Mesodermal cell (in vitro differentiated cells): ENCODE measurements around the gene FRMD1. TPM values are rescaled to one million over a fixed set of nuclear protein-coding genes. Genes with fewer than 3 reads are reported as not detected.

Source experiments
- H3K27ac ChIP-seq: 2 replicates; pipeline ENCODE4 v1.7.0; 2013; ENCODE audit warnings: mild to moderate bottlenecking, low read depth, low read length, moderate library complexity; ENCODE audit not compliant: severe bottlenecking
- H3K36me3 ChIP-seq: 2 replicates; pipeline ENCODE4 v1.7.1; 2013; ENCODE audit warnings: mild to moderate bottlenecking, low read length, moderate library complexity; ENCODE audit not compliant: control insufficient read depth, insufficient read depth
- H3K4me1 ChIP-seq: one replicate; pipeline ENCODE4 v1.7.1; 2013; ENCODE audit warnings: mild to moderate bottlenecking, low read length; ENCODE audit not compliant: insufficient read depth, control insufficient read depth, poor library complexity, severe bottlenecking
- H3K4me3 ChIP-seq: 2 replicates; pipeline ENCODE4 v1.7.0; 2013; ENCODE audit warnings: low read length, control low read depth, mild to moderate bottlenecking; ENCODE audit not compliant: insufficient read depth, poor library complexity, severe bottlenecking; ENCODE audit errors: extremely low read depth
- H3K9me3 ChIP-seq: 2 replicates; pipeline ENCODE4 v1.7.1; 2013; ENCODE audit warnings: mild to moderate bottlenecking, low read length, moderate library complexity; ENCODE audit not compliant: control insufficient read depth
- WGBS, 2 experiments: methylation state at CpG; one replicate each; pipeline ENCODE4 v1.1.5; 2013; ENCODE audit warnings: missing lambda C conversion rate in 2 of 2; ENCODE audit not compliant: insufficient coverage in 2 of 2; 5-methylcytosine and 5-hydroxymethylcytosine counted together
- polyA plus RNA-seq, 2 experiments: library from polyadenylated mRNA; stranded (reverse); fragments of 50-300 nt; gene quantifications; one replicate each; pipeline ENCODE4 v1.2.3, GENCODE V29; 2013

Gene FRMD1
- polyA plus RNA-seq (2013, experiment 1 of 2), result 0.22 TPM
- polyA plus RNA-seq (2013, experiment 2 of 2), result 0.20 TPM

DNA sequence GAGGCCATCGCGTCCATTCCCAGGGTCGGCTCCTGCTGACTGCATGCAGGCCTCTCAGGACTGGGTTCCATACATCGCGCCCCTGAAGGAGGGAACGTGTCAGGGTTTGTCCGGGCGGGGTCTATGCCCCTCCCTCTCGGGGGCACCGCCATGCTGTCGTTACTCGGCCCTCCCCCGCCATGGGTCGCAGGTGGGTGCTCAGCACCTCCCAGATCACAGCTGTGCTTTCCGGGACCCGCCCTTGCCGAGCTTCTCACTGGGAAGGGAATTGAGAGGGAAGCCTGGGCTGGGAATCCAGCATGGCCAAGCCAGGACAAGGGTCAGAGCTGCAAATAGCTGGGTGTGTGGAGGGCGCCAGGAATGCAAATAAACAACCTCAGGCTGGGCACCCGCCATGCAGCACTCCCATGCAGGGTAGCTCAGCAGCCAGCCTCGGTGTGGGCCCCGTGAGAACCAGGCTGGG is at the start of gene FRMD1:
FRMD1 (minus strand) TSS at position 270 of the 463 bp plus-strand sequence; CDS start at position 152, 118 bp downstream.
- WGBS, 2 experiments, result 92 to 94% methylated on average over 16 to 20 of the region's 21 CpGs
- Histone ChIP-seq H3K36me3 (no peaks in the 10 kb centered on the region), H3K9me3 (no peaks in the 10 kb centered on the region), H3K4me1 (no peaks in the 10 kb centered on the region), H3K4me3 (no peak within 1 kb of the TSS), H3K27ac (no peak within 1 kb of the TSS)

DNA sequence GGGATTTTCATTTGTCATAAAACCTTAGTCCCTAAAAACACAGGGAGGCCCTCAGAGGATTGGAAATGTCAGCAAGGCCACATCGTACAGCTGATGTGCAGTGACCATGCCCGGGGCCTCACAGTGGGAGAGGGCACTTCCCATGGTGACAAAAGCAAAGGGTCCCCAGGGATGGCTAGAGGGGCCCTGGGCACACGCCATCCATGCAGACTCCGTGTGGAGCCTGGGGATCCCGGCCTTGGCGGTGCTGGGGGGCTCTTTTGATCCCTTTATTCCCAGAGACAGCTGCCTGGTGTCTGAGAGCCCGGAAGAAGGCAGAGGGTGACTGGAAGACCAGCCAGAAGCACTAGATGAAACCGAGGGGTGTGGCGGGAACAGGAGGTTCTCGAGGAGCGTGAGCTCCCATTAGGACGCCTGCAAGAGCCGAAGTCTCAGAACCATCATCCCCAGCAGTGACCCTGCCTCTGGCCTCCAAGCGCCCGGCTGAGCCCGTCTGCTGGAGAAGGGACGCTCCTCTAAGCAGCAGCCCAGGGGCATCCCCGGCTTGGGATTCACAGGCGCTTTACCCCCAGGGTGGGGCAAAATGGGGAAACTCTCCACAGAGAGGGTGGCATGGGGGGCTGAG is 49.1 kb upstream of the FRMD1 start:
- peaks cover 12% of the 10 kb centered on the region for H3K4me1 ChIP-seq
- no peaks in the 10 kb centered on the region for H3K36me3 ChIP-seq
- no peak overlapping the region for H3K27ac ChIP-seq
- no peak overlapping the region for H3K4me3 ChIP-seq
- 80 to 93% methylated on average over 13 to 19 of the region's 19 CpGs for WGBS, 2 experiments
- no peaks in the 10 kb centered on the region for H3K9me3 ChIP-seq

DNA sequence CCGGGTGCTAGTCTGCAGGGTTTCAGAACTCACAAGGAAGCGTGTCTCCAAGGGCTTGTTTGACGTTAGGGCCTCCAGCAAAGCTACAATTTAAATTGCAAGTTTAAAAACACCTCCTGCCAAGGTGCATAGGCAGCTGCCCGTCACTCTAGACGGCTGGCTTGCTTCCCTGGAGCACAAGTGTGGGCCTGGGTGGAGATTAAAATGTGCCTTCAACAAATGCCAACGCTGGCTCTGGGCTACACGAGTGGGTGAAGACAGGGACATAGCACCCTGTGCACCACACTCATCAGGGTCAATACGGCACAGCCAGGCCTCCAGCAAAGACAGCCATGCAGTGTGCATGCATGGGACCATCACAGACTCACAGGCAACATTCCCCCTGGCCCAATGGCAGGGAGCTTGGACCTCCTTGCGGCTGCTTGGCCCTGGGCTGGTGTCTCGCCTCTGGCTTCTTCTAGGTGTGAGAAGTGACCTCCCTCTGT is 48.4 kb upstream of the FRMD1 start:
- 87 to 89% methylated on average over 7 to 9 of the region's 10 CpGs for WGBS, 2 experiments
- Histone ChIP-seq H3K4me3 (no peak overlapping the region), H3K27ac (no peak overlapping the region), H3K4me1 (peaks cover 10% of the 10 kb centered on the region), H3K9me3 (no peaks in the 10 kb centered on the region), H3K36me3 (no peaks in the 10 kb centered on the region)

DNA sequence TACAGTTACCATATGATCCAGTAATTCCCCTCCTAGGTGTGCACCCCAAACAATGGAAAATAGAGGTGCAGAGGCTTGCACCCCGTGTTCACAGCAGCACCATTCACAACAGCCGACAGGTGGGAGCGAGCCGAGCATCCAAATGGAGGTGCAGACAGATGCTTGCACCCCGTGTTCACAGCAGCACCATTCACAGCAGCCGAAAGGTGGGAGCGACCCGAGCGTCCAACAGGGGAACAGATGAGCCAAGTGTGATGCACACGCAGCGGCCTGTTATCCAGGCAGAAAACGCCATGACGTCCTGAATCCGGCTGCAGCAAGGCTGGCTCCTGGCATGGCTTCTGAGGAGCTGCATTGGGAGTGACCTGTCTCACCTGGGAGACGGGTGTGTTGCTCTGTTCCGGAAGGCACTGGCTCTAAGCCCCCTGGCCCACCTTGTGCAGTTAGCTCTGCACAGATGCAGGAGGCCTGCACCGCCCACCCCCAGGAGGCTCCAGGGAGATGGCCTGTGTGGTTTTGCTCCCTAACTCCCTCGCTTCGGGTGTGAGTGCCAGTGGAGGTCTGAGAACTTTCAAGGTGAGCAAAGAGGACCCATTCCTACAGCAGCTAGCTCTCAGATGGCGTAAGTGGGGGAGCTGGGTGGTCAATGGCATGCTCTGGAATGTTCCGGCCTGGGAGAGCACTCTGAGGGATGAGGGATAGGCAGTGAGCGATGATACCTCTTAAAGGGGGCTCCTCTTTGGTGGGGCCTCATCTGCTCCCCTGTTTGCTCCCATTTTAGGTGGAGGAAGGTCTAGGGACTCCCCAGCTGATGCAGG is 47.8 kb upstream of the FRMD1 start:
- Histone ChIP-seq H3K9me3 (no peaks in the 10 kb centered on the region), H3K4me1 (peaks cover 3% of the 10 kb centered on the region), H3K36me3 (no peaks in the 10 kb centered on the region), H3K4me3 (no peak overlapping the region), H3K27ac (no peak overlapping the region)
- WGBS, 2 experiments, result 96 to 98% methylated on average over 21 to 22 of the region's 22 CpGs

DNA sequence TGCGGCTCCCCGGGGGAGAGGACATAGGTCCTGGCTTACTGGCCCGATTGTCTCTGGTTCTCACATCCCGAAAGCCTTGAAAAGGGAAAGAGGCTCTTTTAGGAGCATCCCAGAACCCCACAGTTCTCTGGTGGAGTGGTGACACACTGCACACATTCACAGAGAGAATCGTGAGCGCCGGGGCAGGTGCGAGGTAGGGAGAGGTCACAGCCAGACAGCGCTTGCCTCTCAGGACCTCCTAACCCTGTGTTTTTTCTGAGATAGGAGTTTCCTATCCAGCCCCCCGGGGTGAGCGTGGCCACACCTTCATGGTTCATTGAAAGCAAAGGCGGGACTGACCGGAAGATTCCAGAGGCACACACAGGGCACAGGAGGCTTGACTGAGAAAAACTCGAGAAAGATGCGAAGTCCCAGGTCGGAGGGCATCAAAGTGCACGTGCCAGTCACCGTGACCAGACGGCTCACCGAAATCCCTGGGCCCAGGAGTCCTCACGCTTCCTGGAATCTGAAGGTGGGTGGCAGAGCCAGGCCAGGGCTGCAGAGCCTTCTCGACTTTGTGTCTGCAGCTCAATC is 46.5 kb upstream of the FRMD1 start:
- H3K4me1 ChIP-seq, result no peaks in the 10 kb centered on the region
- WGBS, 2 experiments, result 86 to 89% methylated on average over 17 to 22 of the region's 22 CpGs
- no peaks in the 10 kb centered on the region for H3K9me3 ChIP-seq
- H3K27ac ChIP-seq, result no peak overlapping the region
- H3K36me3 ChIP-seq, result no peaks in the 10 kb centered on the region
- H3K4me3 ChIP-seq, result no peak overlapping the region

DNA sequence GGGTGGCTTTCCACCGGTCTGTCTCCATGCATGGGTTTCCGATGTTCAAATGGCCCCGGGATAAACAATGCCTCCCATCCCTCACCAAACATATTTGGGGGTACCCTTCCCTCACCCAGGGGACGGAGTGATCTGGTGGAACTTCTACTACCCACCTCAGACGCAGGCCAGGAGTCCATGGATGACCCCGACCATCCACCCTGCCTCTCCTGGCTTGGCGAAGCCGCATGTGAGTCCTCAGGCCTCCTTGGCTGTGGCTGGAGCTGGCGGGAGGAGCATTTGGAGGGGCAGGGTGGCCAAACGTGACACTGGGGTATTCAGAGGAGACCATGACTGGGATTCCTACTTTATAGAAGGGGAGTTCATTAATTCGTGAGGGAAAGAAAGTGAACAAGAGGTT is 45.9 kb upstream of the FRMD1 start:
- no peaks in the 10 kb centered on the region for H3K36me3 ChIP-seq
- H3K9me3 ChIP-seq, result no peaks in the 10 kb centered on the region
- no peak overlapping the region for H3K27ac ChIP-seq
- no peaks in the 10 kb centered on the region for H3K4me1 ChIP-seq
- 92% methylated on average over 7 to 9 of the region's 11 CpGs for WGBS, 2 experiments
- no peak overlapping the region for H3K4me3 ChIP-seq

DNA sequence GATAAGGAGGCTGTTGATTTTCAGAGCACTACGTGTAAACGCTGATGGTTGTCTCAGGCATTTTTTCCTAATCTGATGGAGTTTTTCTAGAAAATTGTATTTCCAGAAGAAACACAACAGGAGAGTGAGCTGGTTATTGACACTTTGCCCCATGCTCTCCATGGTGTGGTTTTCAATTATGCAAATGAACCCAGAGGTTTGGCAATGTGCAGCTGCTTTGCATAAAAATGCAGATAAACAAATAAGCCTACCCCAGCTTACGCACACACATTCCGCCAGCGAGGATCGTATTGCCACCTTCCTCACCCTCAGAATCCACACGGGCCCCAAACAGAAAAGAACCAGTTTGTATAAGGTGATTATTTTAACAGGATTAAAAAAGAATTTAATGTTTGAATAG is 45.1 kb upstream of the FRMD1 start:
- Histone ChIP-seq H3K36me3 (no peaks in the 10 kb centered on the region), H3K4me3 (no peak overlapping the region), H3K27ac (no peak overlapping the region), H3K4me1 (no peaks in the 10 kb centered on the region), H3K9me3 (no peaks in the 10 kb centered on the region)
- WGBS, 2 experiments, result 89% methylated on average over 2 of the region's 7 CpGs; no CpG with 5 or more reads in 1 of the 2 experiments

DNA sequence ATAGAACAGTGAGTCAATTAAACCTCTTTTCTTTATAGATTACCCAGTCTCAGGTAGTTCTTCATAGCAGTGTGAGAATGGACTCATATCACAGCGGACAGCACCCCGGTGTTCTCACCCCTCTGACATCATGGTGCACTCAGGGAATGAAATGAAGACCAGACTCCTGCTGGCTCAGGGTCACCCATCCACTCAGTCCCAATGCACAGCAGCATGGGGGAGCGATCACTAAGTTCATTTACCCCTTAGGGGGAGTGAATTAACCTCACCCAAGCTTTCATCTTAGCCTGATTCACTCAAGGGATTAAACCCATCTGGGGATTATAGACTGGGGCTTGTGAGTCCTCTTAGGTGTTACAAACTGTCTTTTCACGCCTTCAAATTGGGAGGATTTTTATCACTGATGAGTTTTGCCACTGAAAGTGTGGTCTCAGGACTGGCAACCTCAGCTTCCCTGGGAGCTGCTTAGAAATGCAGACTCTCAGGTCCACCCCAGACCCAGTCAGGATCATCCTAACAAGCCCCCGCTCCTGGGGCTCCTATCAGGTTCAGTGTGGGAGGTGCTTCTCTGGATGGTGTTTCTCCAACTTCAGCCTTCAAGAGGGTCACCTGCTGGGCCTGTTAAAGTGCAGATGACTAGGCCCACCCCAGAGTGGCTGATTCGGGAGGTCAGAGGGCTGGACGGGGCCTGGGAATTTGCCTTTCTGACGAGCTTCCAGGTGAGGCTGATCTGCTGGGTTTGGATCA is 44.3 kb upstream of the FRMD1 start:
- Histone ChIP-seq H3K4me3 (no peak overlapping the region), H3K9me3 (no peaks in the 10 kb centered on the region), H3K27ac (no peak overlapping the region), H3K4me1 (no peaks in the 10 kb centered on the region), H3K36me3 (no peaks in the 10 kb centered on the region)
- 85 to 90% methylated on average over 4 to 6 of the region's 8 CpGs for WGBS, 2 experiments

DNA sequence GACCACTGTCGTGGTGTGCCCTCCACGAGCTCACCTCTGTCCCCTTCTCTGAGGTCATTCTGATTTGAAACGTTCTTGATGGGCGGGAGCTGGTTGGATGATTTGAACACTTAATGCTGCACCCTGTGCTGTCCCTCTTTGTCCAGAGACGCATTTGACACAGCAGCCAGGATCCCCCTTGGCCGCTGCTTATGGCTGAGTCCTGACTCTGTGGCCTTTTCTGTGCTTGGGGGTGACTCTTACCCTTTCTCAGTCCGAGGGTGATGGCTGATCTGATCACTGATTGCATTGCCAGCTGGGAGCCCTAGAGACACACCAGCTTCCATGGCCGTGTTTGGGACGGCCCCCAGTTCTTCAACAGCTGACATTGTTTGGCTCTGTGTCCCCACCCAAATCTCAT is 43.5 kb upstream of the FRMD1 start:
- Histone ChIP-seq H3K36me3 (no peaks in the 10 kb centered on the region), H3K4me3 (no peak overlapping the region), H3K4me1 (no peaks in the 10 kb centered on the region), H3K9me3 (no peaks in the 10 kb centered on the region), H3K27ac (no peak overlapping the region)
- 95 to 97% methylated on average over 8 of the region's 9 CpGs for WGBS, 2 experiments

DNA sequence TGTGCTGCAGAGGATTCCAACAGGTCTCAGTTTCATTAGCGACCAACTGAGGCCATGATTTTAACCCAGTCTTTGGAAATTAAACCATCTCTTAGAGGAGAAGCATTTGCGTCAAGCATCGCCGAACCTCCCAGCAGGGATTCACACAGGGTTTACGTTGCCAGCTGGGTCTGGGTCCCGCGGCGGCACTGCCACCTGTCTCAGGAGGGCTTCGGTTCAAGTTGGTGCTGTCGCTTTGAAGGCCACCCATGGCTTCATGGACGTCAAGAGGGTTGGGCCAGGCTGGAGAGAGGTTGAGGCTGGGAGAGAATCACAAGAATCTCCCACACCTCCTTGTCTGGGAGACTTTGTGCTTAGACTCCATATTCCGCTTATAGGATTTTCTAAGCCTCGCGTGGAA is 43.0 kb upstream of the FRMD1 start:
- Histone ChIP-seq H3K36me3 (no peaks in the 10 kb centered on the region), H3K4me3 (no peak overlapping the region), H3K4me1 (no peaks in the 10 kb centered on the region), H3K9me3 (no peaks in the 10 kb centered on the region), H3K27ac (no peak overlapping the region)
- 90 to 91% methylated on average over 7 to 11 of the region's 14 CpGs for WGBS, 2 experiments
